Bone marrow (tissue), 2 donors: ENCODE data around the gene EPHB2.

Source experiments
- DNase-seq, 2 donors: peaks; one replicate each; lab custom pipeline; 2025; lab: John Stamatoyannopoulos, UW

The EPHB2 gene

DNA sequence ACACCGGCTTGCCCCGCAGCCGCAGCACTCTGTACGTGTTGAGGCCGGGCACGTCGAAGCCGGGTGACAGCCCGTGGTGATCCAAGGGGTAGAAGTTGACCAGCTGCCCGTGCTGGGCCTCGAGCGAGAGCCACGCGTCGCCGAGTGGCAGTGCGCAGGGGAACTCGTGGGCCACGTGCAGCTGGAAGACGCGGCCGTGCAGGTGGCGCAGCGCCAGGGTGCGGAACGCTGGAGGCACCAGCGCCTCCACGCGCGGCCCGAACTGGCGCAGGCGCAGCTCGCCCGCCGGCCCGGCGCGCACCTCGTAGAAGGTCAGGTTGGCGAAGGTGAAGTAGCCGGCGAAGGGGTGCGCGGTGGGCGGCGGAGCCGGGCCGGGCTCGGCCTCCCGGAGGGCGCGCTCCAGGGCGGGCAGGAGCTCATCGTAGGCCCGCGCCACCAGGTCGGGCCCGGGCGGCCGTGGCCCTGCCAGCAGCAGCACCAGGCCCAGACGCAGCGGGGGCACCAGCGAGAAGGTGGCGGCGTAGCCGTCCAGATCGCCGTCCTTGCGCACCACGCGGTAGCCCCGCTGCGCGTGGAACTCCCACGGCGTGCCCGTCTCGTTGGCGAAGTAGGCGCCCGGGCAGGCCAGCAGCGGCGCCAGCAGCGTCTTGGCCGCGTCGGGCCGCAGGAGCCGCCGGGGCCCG is 242.6 kb downstream of the EPHB2 start:
- no peak for DNase-seq

DNA sequence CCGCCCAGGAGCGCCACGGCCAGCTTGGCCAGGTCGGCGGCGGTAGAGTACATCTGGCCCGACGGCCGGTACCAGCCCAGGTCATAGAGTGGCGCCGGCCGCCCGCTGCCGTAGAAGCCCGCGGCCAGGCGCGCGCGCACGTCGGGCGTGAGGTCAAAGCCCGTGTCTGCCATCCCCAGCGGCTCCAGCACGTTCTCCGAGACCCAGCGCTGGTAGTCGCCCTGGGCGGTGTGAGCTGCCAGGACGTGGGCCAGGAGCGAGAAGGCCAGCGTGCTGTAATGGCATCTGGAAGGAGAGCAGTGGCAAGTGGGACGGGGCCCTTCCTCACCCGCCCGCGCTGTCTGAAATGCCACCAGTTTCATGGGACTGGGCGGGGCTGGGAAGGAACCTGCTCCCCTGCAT is 243.1 kb downstream of the EPHB2 start:
- no peak for DNase-seq

DNA sequence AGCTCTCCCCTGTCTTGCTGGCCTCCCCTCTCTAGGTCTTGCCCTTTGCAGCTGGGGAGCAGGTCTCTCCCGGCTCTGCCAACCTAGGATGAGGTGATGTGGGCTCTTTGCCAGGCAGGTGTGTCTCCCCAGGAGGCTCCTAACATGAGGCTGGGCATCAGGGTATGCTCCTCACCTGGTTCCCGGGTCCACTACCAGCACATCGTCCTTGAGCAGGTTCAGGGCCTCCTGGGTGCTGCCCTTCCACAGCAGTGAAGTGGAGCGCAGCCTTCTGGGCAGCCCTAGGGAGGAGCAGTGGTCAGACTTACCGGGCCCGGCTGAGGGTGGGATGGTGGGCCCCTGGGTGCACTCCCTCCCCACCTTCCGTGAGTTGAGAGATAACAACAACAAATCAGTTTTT is 244.5 kb downstream of the EPHB2 start:
- DNase-seq: no peak

DNA sequence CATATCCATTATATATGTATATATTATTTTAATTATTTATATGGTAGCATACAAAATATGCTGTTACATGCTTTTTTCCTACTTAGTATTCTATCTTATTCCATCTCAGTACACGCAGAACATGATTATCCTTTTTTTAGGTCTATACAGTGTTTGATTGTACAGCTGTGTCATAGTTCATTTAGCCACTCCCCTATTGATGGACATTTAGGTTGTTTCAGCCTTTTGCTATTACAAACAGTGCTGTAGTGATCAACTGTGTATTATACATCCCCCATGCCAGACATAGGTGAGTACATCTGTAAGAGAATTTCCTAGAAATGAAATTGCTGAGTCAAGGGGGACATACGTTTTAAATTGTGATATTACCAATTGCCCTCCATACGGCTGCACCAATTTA is 246.4 kb downstream of the EPHB2 start:
- no peak for DNase-seq

DNA sequence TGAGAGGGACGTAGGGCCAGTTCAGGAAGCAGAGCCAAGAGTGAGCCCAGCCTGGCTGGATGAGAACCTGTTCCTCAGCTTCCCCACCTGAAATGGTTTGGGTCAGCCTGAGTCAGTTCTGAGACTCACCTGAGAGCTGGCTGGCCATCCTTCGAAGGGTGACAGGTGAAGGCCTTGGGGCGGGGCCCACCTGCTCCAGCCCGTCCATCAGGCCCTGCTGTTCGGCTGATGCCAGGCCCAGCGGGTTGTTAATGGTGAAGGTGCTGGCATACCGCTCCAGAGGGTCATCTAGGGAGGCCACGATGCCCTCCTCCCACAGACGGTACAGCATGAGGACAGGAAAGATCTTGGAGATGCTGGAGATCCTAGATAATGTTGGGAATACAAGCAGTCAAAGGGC is 247.9 kb downstream of the EPHB2 start:
- no peak for DNase-seq

DNA sequence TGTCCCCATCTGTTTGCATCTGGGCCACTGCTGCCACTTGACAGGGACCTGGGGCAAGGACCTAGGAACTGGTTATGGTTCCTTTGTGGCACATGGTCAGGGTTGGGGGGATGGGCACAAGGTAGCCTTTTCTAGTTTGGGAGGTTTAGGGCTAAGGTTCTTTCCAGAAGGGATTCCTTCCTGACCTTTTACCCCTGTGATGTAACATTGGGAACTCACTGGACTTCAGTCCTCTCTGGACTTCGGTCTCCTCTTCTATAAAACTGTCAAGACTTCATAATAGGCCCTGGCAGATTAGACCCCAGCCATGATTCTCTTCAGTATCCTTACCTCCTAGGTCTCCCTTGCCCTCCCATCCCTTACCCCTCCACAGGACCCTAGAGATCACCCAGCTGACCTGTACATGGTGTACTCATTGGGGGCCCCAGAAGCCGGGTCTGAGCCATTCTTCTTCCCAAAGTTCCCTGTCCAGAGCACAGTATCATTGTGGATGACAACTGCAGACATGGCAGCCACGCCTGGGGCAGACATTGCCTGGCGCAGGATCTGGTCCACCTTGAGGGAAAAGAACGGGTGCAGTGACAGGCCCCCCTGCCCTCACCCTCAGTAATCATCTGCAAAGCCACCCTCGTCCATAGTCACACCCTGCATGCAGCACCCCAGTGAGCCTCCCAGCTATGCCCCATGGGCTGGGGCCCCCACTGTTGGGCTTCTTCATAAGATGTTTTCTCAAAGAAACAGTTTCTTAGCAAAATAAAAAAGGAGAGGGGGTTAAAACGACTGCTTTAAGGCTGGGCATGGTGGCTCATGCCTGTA is 249.1 kb downstream of the EPHB2 start:
- DNase-seq: no peak

DNA sequence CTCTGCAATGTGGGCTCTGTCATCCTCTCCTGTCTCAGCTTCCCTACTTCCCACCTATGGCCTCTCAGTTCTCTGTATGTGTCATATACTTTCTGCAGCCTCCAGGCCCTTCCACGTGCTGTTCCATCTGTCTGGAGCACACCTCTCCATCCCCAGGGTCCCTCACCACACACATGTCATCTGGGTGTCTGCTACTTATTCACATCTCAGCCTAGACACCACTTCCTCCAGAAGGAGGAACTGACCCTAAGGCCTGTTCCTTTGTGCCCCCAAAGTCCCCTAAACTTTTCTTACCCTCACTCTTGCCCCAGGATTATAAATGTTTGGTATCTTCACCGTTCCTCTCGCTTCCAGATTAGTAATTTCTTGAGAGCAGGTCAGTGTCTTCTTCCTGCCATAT is 251.9 kb downstream of the EPHB2 start:
- DNase-seq: no peak

DNA sequence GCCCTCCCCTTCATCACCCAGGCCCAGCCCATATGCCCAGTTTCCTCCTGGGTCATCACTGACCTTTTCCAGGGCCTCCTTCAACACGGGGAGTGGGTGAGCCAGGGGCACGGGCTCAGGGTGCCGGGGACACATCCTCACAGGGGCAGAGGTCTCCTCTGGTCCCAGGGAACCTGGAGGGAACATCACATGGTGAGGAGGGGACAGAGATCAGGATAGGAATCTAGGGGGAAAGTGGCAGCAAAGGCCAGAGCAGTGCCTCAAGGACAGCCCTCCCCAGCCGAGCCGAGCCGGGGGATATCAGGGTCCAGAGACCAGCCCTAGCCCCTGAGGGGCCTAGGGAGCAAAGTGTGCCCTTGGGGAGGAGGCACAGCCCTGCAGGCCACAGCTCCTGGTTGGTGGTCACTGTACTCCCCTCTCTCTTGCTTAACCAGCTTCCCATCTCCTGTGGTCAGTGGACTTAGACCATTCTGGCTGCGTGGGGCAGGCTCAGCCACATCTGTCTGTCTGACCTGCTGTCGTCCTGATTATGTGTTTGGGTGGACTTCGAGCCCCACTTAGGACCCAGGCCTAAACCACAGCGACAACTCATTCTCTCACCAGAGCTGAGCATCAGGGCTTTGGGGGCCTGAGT is 252.5 kb downstream of the EPHB2 start:
- DNase-seq: no peak

DNA sequence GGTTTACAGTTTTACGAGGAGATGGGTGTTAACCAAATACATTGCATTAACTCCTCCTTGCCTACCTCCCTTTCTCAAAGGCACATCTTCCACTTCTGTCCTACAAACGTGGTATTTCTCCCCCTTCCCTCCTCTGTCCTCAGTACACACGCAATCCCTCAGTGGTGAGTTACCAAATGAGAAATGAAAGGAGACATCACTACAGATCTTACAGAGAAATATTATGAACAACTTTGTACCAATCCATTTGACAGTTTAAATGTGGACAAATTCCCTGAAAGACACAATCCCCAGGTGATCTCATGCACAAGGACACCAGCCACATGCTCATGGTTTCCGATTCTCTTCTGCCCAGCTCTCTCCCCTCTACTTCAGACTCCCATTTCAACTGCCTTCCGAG is 255.7 kb downstream of the EPHB2 start:
- DNase-seq: no peak

DNA sequence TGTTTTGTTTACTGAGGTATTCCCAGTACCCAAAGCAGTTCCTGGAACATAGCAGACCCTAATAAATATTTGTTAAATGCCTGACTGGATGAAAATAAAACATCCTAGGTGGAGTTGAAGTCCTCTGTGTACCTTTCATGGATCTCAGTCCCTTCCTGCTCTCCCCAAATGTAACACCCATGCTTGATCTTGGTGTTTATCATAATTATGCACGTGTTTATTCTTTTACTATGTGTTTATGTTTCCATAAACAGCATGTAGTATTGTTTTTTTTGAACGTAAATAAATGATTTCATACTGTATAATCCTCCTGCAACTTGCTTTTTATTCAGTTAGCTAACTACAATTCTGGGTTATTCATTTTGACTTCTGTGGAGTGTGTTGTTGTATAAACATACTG is 257.2 kb downstream of the EPHB2 start:
- no peak for DNase-seq

DNA sequence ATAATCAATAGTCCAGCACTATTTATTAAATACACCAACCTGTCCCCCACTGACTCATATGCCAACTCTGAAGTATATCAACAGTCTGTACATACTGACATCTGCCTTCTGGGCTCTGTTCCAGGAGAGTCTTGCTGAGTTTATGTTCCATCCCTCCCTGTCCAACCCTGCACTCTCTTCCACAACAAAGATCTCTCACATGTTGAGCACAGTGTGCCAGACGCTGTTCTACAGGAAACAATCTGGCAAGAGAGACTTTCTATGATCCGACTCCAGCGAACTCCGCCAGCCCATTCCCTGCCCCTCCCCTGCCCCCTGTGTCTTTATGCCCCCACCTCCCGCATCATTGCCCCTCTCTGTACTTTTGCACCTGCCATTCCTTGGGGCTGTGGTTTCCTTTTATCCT is 258.7 kb downstream of the EPHB2 start:
- DNase-seq: no peak

DNA sequence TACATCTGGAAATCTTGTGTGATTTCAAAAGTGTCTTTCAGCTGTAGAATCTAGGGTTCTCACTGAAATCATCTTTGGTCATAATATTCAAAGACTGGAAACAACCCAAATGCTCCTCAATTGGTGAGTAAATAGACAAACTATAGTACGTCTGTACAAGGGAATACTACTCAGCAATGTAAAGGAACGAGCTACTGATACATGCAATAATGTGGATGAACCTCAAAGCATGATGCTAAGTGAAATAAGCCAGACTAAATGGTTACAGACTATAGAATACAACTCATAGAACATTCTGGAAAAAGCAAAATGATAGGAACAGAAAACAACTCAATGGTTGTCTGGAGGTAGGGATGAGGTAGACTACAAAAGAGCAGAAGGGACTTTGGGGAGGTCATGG is 259.5 kb downstream of the EPHB2 start:
- no peak for DNase-seq
